GM04503 (cell line): Measurements from ENCODE around the gene COMTD1.
A peak's percentile ranks its signal among the peaks of the same experiment; 100 is the strongest.

Experiments used
- DNase-seq: peaks from one replicate; pipeline ENCODE4 v3.0.0-alpha.2; 2012; ENCODE audit warnings: low read depth

Gene COMTD1

GRCh38 chr10:75235375-75236177 is at the start of gene COMTD1:
COMTD1 (minus strand) TSS chr10:75235957; CDS start chr10:75235928, 29 bp downstream.
- no peak for DNase-seq

GRCh38 chr10:75283671-75284470 is 48.1 kb upstream of the COMTD1 start:
- DNase-seq, result peak; percentile 87

GRCh38 chr10:75283078-75283670 is 47.4 kb upstream of the COMTD1 start:
- no peak for DNase-seq

- DNase-seq, result no peak
These were observed 46.2 kb upstream of the COMTD1 start for GRCh38 chr10:75281974-75282373.

GRCh38 chr10:75280236-75280635 is 44.5 kb upstream of the COMTD1 start:
- no peak for DNase-seq

GRCh38 chr10:75276069-75276872 is 40.5 kb upstream of the COMTD1 start:
- DNase-seq, result no peak

- no peak for DNase-seq
These were observed 37.1 kb upstream of the COMTD1 start for GRCh38 chr10:75272896-75273295.

- no peak for DNase-seq
These were observed 36.3 kb upstream of the COMTD1 start for GRCh38 chr10:75272094-75272493.

- no peak for DNase-seq
These were observed 33.8 kb upstream of the COMTD1 start for GRCh38 chr10:75269605-75270004.

GRCh38 chr10:75266945-75267344 is 31.2 kb upstream of the COMTD1 start:
- DNase-seq, result no peak

GRCh38 chr10:75265856-75266255 is 30.1 kb upstream of the COMTD1 start:
- no peak for DNase-seq

GRCh38 chr10:75263806-75264205 is 28.0 kb upstream of the COMTD1 start:
- no peak for DNase-seq

GRCh38 chr10:75261813-75262705 is 26.3 kb upstream of the COMTD1 start:
- no peak for DNase-seq

- no peak for DNase-seq
These were observed 25.2 kb upstream of the COMTD1 start for GRCh38 chr10:75260990-75261389.

GRCh38 chr10:75254739-75255138 is 19.0 kb upstream of the COMTD1 start:
- DNase-seq, result no peak

- DNase-seq, result no peak
These were observed 17.8 kb upstream of the COMTD1 start for GRCh38 chr10:75253281-75254220.

- no peak for DNase-seq
These were observed 15.2 kb upstream of the COMTD1 start for GRCh38 chr10:75250934-75251333.

GRCh38 chr10:75247797-75248196 is 12.0 kb upstream of the COMTD1 start:
- DNase-seq, result no peak

- no peak for DNase-seq
These were observed 10.7 kb upstream of the COMTD1 start for GRCh38 chr10:75246506-75246905.
